MM.1S (cell line): ENCODE results near the gene COG2.

ENCODE experiments used
- DNase-seq: peaks from one replicate; pipeline ENCODE4 v3.0.0-alpha.2; 2015
- H2AFZ ChIP-seq: fragments of 300-600 bp; sonication (generic); 2 replicates; pipeline ENCODE4 v1.6.0; 2016; ENCODE audit warnings: antibody characterized with exemption, low read length
- H3F3A ChIP-seq: fragments of 300-600 bp; sonication (generic); 2 replicates; pipeline ENCODE4 v1.6.1; 2016; ENCODE audit warnings: mild to moderate bottlenecking, antibody characterized with exemption, low read length, moderate library complexity, mixed read lengths; ENCODE audit not compliant: insufficient read depth
- H3K27ac ChIP-seq: fragments of 300-600 bp; sonication (generic); 2 replicates; pipeline ENCODE4 v1.5.1; 2016; ENCODE audit warnings: mild to moderate bottlenecking, low read length
- H3K27me3 ChIP-seq: fragments of 300-600 bp; sonication (generic); replicated peaks from 2 replicates; pipeline ENCODE4 v1.6.0; 2016; ENCODE audit warnings: low read length; ENCODE audit not compliant: insufficient read depth
- H3K36me3 ChIP-seq: fragments of 300-600 bp; sonication (generic); replicated peaks from 2 replicates; pipeline ENCODE4 v1.6.1; 2016; ENCODE audit warnings: mild to moderate bottlenecking, low read length, mixed read lengths; ENCODE audit not compliant: insufficient read depth
- H3K4me1 ChIP-seq: fragments of 300-600 bp; sonication (generic); 2 replicates; pipeline ENCODE4 v1.6.1; 2016; ENCODE audit warnings: low read length, mixed read lengths
- H3K4me2 ChIP-seq: fragments of 300-600 bp; sonication (generic); 2 replicates; pipeline ENCODE4 v1.6.0; 2016; ENCODE audit warnings: low read depth, low read length
- H3K4me3 ChIP-seq: fragments of 300-600 bp; sonication (generic); 2 replicates; pipeline ENCODE4 v1.5.1; 2016; ENCODE audit warnings: low read length, mixed read lengths
- H3K79me2 ChIP-seq: fragments of 300-600 bp; sonication (generic); 2 replicates; pipeline ENCODE4 v1.6.1; 2016; ENCODE audit warnings: mixed run types, low read length, mixed read lengths
- H3K9ac ChIP-seq: fragments of 300-600 bp; sonication (generic); 2 replicates; pipeline ENCODE4 v1.6.1; 2016; ENCODE audit warnings: low read length, mixed read lengths
- H3K9me2 ChIP-seq: fragments of 300-600 bp; sonication (generic); replicated peaks from 2 replicates; pipeline ENCODE4 v1.6.1; 2016; ENCODE audit warnings: mild to moderate bottlenecking, low read length, mixed read lengths; ENCODE audit not compliant: insufficient read depth
- H3K9me3 ChIP-seq: fragments of 300-600 bp; sonication (generic); replicated peaks from 2 replicates; pipeline ENCODE4 v1.6.1; 2016; ENCODE audit warnings: mild to moderate bottlenecking, low read length, mixed read lengths; ENCODE audit not compliant: insufficient read depth
- H4K20me1 ChIP-seq: fragments of 300-600 bp; sonication (generic); 2 replicates; pipeline ENCODE4 v1.6.1; 2016; ENCODE audit warnings: mild to moderate bottlenecking, low read length, moderate library complexity, mixed read lengths; ENCODE audit not compliant: insufficient read depth
- EZH2 ChIP-seq: fragments of 300-600 bp; sonication (generic); optimal IDR thresholded peaks from 2 replicates; pipeline ENCODE3; 2017; ENCODE audit warnings: low read depth, mild to moderate bottlenecking, antibody characterized with exemption, low read length, mixed read lengths
- EZH2phosphoT487 ChIP-seq: fragments of 300-600 bp; sonication (generic); IDR thresholded peaks from 2 replicates; pipeline ENCODE4 v1.6.1; 2018; ENCODE audit warnings: antibody characterized with exemption, low read length
- TF ChIP-seq, protein P1 (sequence below): fragments of 300-600 bp; sonication (generic); IDR thresholded peaks from 2 replicates; pipeline ENCODE4 v1.5.1; 2016; ENCODE audit warnings: antibody characterized with exemption, low read length, mixed read lengths

COG2 gene

DNA sequence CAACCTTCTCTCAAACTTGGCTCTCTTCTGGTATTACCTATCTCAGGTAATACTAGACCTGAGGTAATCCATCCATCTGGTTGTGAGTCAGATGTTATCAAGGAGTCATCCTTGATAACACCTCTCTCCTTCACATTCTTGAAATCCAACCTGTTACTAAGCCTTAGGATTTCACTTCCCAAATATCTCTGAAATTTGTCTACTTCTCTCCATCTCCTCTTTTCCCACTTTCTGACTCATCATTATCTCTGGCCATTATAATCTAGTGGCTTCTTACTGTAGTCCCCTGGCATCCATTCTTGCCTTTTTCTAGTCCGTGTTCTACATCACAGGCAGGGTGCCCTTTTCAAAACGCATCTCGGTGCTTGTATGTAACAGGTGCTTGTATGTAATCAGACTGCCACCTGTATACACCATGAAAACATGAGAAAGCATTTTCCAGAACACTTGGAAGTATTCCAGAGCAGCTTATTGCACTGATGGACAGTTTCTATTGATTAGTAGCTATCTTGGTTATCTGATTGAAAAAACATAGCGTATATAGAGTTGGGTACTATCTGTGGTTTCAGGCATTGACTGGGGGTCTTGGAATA, 4.5 kb downstream of the COG2 start:
- no peaks in the 10 kb centered on the region for H3K9me2 ChIP-seq
- peaks cover 27% of the 10 kb centered on the region for H3F3A ChIP-seq
- no peak overlapping the region for H3K27ac ChIP-seq
- no peak overlapping the region for H3K9ac ChIP-seq
- no peak overlapping the region for H3K4me2 ChIP-seq
- no peaks in the 10 kb centered on the region for H3K9me3 ChIP-seq
- DNase-seq: no peak
- 0 out of 2 replicates have a peak, but pooled peaks cover 4% of the 10 kb centered on the region for H4K20me1 ChIP-seq
- no peak overlapping the region for H3K4me3 ChIP-seq
- no peaks in the 10 kb centered on the region for H3K36me3 ChIP-seq
- peaks cover 93% of the 10 kb centered on the region for H3K79me2 ChIP-seq
- TF ChIP-seq, protein P1, sequence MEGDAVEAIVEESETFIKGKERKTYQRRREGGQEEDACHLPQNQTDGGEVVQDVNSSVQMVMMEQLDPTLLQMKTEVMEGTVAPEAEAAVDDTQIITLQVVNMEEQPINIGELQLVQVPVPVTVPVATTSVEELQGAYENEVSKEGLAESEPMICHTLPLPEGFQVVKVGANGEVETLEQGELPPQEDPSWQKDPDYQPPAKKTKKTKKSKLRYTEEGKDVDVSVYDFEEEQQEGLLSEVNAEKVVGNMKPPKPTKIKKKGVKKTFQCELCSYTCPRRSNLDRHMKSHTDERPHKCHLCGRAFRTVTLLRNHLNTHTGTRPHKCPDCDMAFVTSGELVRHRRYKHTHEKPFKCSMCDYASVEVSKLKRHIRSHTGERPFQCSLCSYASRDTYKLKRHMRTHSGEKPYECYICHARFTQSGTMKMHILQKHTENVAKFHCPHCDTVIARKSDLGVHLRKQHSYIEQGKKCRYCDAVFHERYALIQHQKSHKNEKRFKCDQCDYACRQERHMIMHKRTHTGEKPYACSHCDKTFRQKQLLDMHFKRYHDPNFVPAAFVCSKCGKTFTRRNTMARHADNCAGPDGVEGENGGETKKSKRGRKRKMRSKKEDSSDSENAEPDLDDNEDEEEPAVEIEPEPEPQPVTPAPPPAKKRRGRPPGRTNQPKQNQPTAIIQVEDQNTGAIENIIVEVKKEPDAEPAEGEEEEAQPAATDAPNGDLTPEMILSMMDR: no peak
- TF ChIP-seq EZH2 (no peak), EZH2phosphoT487 (no peak)
- H3K27me3 ChIP-seq: no peaks in the 10 kb centered on the region
- H3K4me1 ChIP-seq: peaks cover 32% of the 10 kb centered on the region
- H2AFZ ChIP-seq: no peak overlapping the region

DNA sequence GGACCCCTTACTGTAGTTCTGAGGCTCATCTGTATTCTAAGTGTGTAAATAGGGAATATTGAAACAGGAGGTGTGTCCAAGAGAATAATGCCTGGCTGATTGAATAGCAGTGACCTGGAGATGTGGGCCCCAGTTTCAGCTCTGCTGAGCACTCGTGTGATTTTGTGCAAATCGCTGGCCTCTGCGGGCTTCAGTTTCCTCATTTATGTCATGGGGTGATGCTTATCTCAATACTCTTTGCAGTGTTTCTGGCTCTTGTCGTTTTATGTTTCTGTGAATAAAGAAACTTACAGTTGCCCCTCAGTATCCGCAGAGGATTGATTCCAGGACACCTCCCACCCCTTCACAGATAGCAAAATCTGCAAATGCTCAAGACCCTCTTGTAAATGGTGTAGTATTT, 5.0 kb downstream of the COG2 start:
- Histone ChIP-seq H3K4me2 (no peak overlapping the region), H3K27ac (no peak overlapping the region), H3F3A (peaks cover 27% of the 10 kb centered on the region), H3K4me3 (no peak overlapping the region), H3K9me3 (no peaks in the 10 kb centered on the region), H4K20me1 (0 out of 2 replicates have a peak, but pooled peaks cover 4% of the 10 kb centered on the region), H3K79me2 (peaks cover 98% of the 10 kb centered on the region), H3K9ac (no peak overlapping the region), H3K36me3 (no peaks in the 10 kb centered on the region), H3K9me2 (no peaks in the 10 kb centered on the region), H3K4me1 (peaks cover 32% of the 10 kb centered on the region), H2AFZ (no peak overlapping the region), H3K27me3 (no peaks in the 10 kb centered on the region)
- TF ChIP-seq, protein P1: no peak
- TF ChIP-seq EZH2 (no peak), EZH2phosphoT487 (no peak)
- DNase-seq: no peak

DNA sequence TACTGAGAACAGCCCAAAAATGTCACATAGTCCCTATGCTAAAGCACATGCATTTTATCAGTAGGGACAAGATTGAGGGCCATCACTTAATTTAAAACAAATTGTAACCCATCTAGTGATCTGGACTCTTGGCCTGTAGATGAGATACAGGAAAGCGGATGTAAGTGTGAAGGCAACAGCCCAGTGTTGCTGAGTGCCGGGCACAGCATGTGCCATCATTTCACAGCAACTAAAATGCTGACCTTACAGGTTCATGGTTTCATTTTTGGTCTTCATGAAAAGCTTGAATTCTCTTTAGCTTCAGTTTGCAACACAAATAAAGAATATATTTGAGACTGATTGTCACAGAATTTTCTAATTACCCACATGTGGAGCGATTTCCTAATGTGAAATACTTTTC, 5.8 kb downstream of the COG2 start:
- H3K9ac ChIP-seq: no peak overlapping the region
- H3K9me3 ChIP-seq: no peaks in the 10 kb centered on the region
- peak overlapping the region; percentile 10; the same call in 1 of the 2 replicates for H3K27ac ChIP-seq
- TF ChIP-seq, protein P1: no peak
- TF ChIP-seq EZH2 (no peak), EZH2phosphoT487 (no peak)
- H3K4me1 ChIP-seq: peaks cover 32% of the 10 kb centered on the region
- peaks cover 21% of the 10 kb centered on the region for H3F3A ChIP-seq
- H3K27me3 ChIP-seq: no peaks in the 10 kb centered on the region
- H3K79me2 ChIP-seq: peaks cover 99% of the 10 kb centered on the region
- H4K20me1 ChIP-seq: 0 out of 2 replicates have a peak, but pooled peaks cover 4% of the 10 kb centered on the region
- H3K36me3 ChIP-seq: no peaks in the 10 kb centered on the region
- DNase-seq: peak; percentile 73
- H2AFZ ChIP-seq: no peak overlapping the region
- no peaks in the 10 kb centered on the region for H3K9me2 ChIP-seq
- H3K4me2 ChIP-seq: peak overlapping the region; percentile 44
- H3K4me3 ChIP-seq: no peak overlapping the region
